Ishikawa (cell line): Measurements from ENCODE around the gene ARHGAP44.
A peak's percentile ranks its signal among the peaks of the same experiment; 100 is the strongest.

ENCODE experiments used
- CEBPB ChIP-seq: IDR thresholded peaks from 2 replicates; pipeline ENCODE4 v1.6.1; 2012
- CREB1 ChIP-seq: IDR thresholded peaks from 2 replicates; pipeline ENCODE4 v1.6.1; 2012; ENCODE audit warnings: low read depth
- EGR1 ChIP-seq: IDR thresholded peaks from 2 replicates; pipeline ENCODE4 v1.6.1; 2012
- EP300 ChIP-seq: IDR thresholded peaks from 2 replicates; pipeline ENCODE4 v1.6.1; 2012; ENCODE audit warnings: borderline replicate concordance
- FOXM1 ChIP-seq: IDR thresholded peaks from 2 replicates; pipeline ENCODE4 v1.6.1; 2012; ENCODE audit warnings: low read depth, borderline replicate concordance
- NFIC ChIP-seq: IDR thresholded peaks from 2 replicates; pipeline ENCODE4 v1.6.1; 2012
- RAD21 ChIP-seq: IDR thresholded peaks from 2 replicates; pipeline ENCODE4 v1.6.1; 2012; ENCODE audit warnings: low read depth
- TAF1 ChIP-seq: IDR thresholded peaks from 2 replicates; pipeline ENCODE4 v1.6.1; 2012; ENCODE audit warnings: low read depth, mild to moderate bottlenecking
- TCF12 ChIP-seq: IDR thresholded peaks from 2 replicates; pipeline ENCODE4 v1.6.1; 2012; ENCODE audit warnings: low read depth
- TEAD4 ChIP-seq: IDR thresholded peaks from 2 replicates; pipeline ENCODE4 v1.6.1; 2012
- USF1 ChIP-seq: IDR thresholded peaks from 2 replicates; pipeline ENCODE4 v1.6.1; 2012
- YY1 ChIP-seq: IDR thresholded peaks from 2 replicates; pipeline ENCODE4 v1.6.1; 2012; ENCODE audit warnings: low read depth
- ZBTB7A ChIP-seq: IDR thresholded peaks from 2 replicates; pipeline ENCODE4 v1.6.1; 2012; ENCODE audit warnings: low read depth
- TF ChIP-seq, protein P1 (sequence below): IDR thresholded peaks from 2 replicates; pipeline ENCODE4 v1.6.1; 2012
- TF ChIP-seq, protein P2 (sequence below): IDR thresholded peaks from 2 replicates; pipeline ENCODE4 v1.6.1; 2012; ENCODE audit warnings: low read depth, mild to moderate bottlenecking

Gene ARHGAP44

DNA sequence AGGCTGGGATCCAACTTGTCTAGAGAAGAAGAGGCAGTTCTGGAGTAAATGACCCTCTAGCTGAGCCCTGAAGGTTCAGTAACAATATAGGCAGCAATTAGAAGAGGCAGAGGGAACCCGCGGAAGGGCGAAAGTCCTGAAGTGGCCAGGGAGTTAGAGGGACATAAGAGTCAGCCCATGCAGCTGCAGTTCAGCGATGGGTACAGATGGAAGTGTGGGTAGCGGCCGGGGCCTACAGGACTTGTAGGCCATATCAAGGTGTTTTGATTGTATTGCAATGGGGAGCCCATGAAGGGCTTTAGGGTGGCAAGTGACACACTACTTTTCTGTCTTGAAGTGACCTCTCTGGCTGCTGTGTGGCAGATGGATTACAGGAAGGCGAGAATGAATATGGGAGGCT, 225.5 kb downstream of the ARHGAP44 start:
- no peak for TF ChIP-seq TCF12
- no peak for TF ChIP-seq NFIC
- TF ChIP-seq ZBTB7A, result no peak
- TF ChIP-seq FOXM1, result no peak
- TF ChIP-seq EGR1, result no peak
- no peak for TF ChIP-seq USF1

DNA sequence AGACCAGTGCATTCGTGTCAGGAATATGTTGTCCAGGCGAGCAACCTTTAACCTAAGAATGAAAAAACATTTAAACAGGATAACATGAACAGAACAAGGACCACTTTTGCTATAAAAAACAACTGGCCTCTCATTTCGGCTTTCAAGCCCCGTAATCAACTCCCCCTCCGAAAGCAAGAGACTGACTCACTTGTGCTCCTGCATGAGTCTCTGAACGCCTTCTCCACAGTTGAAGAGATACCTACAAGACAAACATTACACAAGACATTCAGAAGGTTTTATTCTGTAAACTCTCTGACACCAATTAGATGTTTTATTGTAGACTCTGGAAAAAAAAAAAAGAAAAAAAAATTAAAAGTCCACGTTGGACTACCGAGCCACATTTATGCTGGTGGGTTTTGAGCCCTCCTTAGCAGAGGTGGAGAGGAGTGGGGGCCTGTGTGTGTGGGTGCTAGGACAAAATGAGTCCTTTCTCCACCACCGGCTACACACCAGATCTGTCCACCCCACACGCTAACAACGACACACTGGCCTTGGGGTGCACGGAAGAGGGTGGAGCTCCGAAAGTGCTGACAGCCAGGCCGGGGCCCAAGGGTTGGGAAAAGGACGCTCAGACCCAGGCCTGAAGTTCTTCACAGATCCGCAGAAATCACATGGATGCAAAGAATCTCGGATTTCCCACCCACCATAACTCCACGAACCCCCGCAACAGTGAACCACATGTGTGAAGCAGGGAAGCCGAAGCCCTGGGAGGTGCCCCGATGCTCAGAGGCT, 227.8 kb downstream of the ARHGAP44 start:
- TF ChIP-seq EP300, result no peak
- TF ChIP-seq RAD21, result no peak
- TF ChIP-seq, protein P1, sequence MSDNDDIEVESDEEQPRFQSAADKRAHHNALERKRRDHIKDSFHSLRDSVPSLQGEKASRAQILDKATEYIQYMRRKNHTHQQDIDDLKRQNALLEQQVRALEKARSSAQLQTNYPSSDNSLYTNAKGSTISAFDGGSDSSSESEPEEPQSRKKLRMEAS, result no peak
- TF ChIP-seq ZBTB7A, result no peak

DNA sequence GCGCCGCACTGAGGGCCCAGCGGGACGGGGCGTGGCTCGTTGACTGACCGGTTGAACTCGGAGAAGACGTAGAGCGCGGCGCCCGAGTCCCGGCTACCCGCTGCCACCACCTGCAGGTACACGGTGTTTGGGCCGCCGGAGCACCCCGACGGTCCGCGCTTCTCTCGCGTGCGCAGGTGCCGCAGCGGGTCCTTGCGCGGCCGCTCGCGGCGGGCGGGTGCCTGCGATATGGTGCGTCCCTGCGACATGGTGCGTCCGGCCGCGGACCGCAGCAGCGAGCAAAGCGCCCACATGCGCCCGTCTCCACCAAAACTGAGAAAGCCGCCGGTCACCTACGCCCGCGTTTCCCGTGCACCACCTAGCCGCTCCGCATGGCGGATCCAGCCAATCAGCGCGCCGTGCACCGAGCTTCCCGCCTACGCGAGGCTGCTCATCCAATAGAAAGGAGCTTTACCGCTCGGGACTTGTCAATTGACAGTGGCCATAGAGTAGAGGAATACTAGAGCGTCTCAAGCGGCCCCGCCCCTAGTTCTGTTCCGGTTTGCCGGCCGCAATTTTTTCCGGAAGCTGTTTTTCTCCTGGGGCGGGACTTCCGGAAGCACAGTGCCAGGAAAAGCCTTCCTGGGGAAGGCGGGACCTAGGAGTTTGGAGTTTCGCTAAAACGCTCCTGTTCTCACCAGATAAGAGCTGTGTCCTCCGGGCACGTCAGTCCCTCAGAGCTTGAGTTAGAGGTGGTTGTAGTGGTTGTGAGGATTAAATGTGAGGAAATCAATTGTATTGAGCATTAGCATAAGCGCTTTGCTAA, 228.6 kb downstream of the ARHGAP44 start, which contains the start of gene ELAC2:
Gene ELAC2, minus strand, starts transcription at position 373 of the 805 bp plus-strand sequence. Its CDS starts 80 bp downstream, at position 293.
- peak; percentile 58 for TF ChIP-seq EGR1
- peak; percentile 53; the same call in 1 of the 2 replicates for TF ChIP-seq NFIC
- TF ChIP-seq FOXM1, result no peak
- TF ChIP-seq, protein P1, result peak; percentile 43
- TF ChIP-seq TAF1, result peak; percentile 90
- no peak; the same call in 1 of the 2 replicates for TF ChIP-seq EP300
- TF ChIP-seq TEAD4, result no peak
- no peak for TF ChIP-seq CEBPB
- TF ChIP-seq, protein P2, sequence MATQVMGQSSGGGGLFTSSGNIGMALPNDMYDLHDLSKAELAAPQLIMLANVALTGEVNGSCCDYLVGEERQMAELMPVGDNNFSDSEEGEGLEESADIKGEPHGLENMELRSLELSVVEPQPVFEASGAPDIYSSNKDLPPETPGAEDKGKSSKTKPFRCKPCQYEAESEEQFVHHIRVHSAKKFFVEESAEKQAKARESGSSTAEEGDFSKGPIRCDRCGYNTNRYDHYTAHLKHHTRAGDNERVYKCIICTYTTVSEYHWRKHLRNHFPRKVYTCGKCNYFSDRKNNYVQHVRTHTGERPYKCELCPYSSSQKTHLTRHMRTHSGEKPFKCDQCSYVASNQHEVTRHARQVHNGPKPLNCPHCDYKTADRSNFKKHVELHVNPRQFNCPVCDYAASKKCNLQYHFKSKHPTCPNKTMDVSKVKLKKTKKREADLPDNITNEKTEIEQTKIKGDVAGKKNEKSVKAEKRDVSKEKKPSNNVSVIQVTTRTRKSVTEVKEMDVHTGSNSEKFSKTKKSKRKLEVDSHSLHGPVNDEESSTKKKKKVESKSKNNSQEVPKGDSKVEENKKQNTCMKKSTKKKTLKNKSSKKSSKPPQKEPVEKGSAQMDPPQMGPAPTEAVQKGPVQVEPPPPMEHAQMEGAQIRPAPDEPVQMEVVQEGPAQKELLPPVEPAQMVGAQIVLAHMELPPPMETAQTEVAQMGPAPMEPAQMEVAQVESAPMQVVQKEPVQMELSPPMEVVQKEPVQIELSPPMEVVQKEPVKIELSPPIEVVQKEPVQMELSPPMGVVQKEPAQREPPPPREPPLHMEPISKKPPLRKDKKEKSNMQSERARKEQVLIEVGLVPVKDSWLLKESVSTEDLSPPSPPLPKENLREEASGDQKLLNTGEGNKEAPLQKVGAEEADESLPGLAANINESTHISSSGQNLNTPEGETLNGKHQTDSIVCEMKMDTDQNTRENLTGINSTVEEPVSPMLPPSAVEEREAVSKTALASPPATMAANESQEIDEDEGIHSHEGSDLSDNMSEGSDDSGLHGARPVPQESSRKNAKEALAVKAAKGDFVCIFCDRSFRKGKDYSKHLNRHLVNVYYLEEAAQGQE, result no peak
- TF ChIP-seq RAD21, result no peak
- 0 out of 2 replicates have a peak, but pooled peaks have one; percentile 36 for TF ChIP-seq CREB1
- peak; percentile 43; the same call in 1 of the 2 replicates for TF ChIP-seq TCF12
- peak; percentile 49; the same call in 1 of the 2 replicates for TF ChIP-seq USF1
- no peak for TF ChIP-seq ZBTB7A
- no peak; the same call in 1 of the 2 replicates for TF ChIP-seq YY1

DNA sequence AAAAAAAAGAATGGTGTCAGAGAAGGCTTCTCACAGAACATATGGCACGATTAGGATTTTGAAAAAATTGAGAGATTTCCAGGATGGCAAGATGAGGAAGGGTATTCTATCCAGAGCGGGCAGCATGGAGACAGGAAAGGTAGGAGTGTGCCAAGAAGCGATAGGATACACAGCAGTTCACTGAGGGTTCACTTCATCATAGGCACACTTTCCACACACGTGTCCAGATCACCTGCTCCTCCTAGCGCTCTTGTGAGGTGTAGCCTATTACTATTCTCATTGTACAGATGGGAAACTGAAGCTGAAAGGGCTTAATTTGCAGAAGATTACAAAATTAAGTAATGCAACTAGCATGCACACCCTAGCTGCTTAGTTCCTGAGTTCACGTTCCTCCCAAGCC, 234.7 kb downstream of the ARHGAP44 start:
- TF ChIP-seq RAD21, result no peak
- TF ChIP-seq TEAD4, result no peak
- TF ChIP-seq FOXM1, result no peak
- TF ChIP-seq EGR1, result no peak
- TF ChIP-seq CREB1, result no peak
- TF ChIP-seq, protein P1, result no peak
- TF ChIP-seq YY1, result no peak
- TF ChIP-seq TAF1, result no peak
- TF ChIP-seq TCF12, result no peak
- TF ChIP-seq NFIC, result no peak
- no peak for TF ChIP-seq CEBPB

- no peak for TF ChIP-seq EGR1
- TF ChIP-seq RAD21, result peak; percentile 20; the same call in 1 of the 2 replicates
These were observed 235.4 kb downstream of the ARHGAP44 start for GRCh38 chr17:13024526-13025257.

DNA sequence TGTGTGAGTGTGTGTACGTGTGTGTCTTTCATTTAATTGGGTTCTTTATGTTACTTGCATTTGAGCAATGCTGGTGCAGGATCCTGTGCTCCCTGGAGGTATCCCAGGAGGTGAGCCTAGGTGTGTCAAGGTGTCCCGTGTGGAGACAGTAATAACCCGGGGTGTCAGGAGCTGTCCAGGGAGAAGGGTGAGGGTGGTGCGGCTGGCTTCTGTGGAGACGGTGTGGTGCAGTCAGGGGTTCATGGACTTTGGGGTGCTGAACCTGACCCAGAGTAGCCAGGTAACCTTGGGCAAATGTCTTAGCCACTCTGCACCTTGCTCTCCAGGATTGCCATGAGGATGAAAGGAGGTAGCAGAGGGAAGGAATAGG, 235.9 kb downstream of the ARHGAP44 start:
- TF ChIP-seq RAD21 (no peak), FOXM1 (no peak)
- TF ChIP-seq, protein P2, result 0 out of 2 replicates have a peak, but pooled peaks have one; percentile 25
